Ovary (tissue), 9 donors: ENCODE results near the gene PLSCR1. TPM values are rescaled to one million over a fixed set of nuclear protein-coding genes. Genes with fewer than 3 reads are reported as not detected.

Source experiments
- DNase-seq, 5 donors: peaks; one replicate each; pipeline ENCODE4 v3.0.0-alpha.2; 2019 to 2020
- H3K27ac ChIP-seq, 2 donors: fragments of 200-600 bp; one replicate each; pipeline versions ENCODE4 v1.5.1 to v1.8.0; 2019 to 2022
- H3K27me3 ChIP-seq: fragments of 200-600 bp; one replicate; pipeline ENCODE4 v1.8.0; 2022
- H3K36me3 ChIP-seq: fragments of 200-600 bp; sonication (generic); one replicate; pipeline ENCODE4 v1.5.1; 2019
- H3K4me1 ChIP-seq: one replicate; pipeline ENCODE4 v1.8.1; 2013; ENCODE audit warnings: mild to moderate bottlenecking, moderate library complexity; ENCODE audit not compliant: insufficient read depth
- H3K4me3 ChIP-seq: fragments of 200-600 bp; sonication (generic); one replicate; pipeline ENCODE4 v1.5.1; 2017
- H3K9me3 ChIP-seq, 2 donors: fragments of 200-600 bp in 1 of 2; sonication (generic) in 1 of 2; one replicate each; pipeline versions ENCODE4 v1.5.1 to v1.8.1; 2013 to 2019; ENCODE audit warnings: mild to moderate bottlenecking in 1 of 2, moderate library complexity in 1 of 2
- CTCF ChIP-seq, 3 donors: fragments of 450-650 bp in 2 of 3; fragments of 200-600 bp in 1 of 3; IDR thresholded peaks; one replicate each; pipeline versions ENCODE4 v1.5.1 to v1.8.0; 2016 to 2022; ENCODE audit warnings: antibody characterized with exemption in 3 of 3, mild to moderate bottlenecking in 1 of 3
- EP300 ChIP-seq: sonication (generic); formaldehyde crosslinking; IDR thresholded peaks from one replicate; pipeline ENCODE4 v1.6.1; 2017; ENCODE audit warnings: antibody characterized with exemption
- POLR2A ChIP-seq: fragments of 450-650 bp; IDR thresholded peaks from one replicate; pipeline ENCODE4 v1.6.1; 2017; ENCODE audit warnings: antibody characterized with exemption, mild to moderate bottlenecking, moderate library complexity
- WGBS, 3 donors: extraction: QIAGEN DNeasy Blood & Tissue Kit in 1 of 3; methylation state at CpG; one replicate each; pipeline versions ENCODE4 v1.1.5 to v1.1.7; 2013 to 2017; 5-methylcytosine and 5-hydroxymethylcytosine counted together
- intact Hi-C, 4 donors: fragments of 100-400 bp; cut with DNase I; formaldehyde crosslinking; loops; one replicate each; pipeline versions ENCODE4 v1.11.0 to v1.15.1; 2022 to 2023
- polyA plus RNA-seq, 2 donors: library from polyadenylated mRNA; stranded (reverse); fragments of 200-250 nt in 1 of 2; fragments of 350-450 nt in 1 of 2; fragmentation: Illumina TruSeq in 1 of 2; extraction: RNeasy Lipid Tissue Mini Kit (QIAGEN cat#74804) in 1 of 2; gene quantifications; one replicate each; pipeline ENCODE4 v1.2.3, GENCODE V29; 2013 to 2014
- total RNA-seq, 7 donors: library from RNA; depleted of rRNA in 2 of 7; stranded (reverse); fragments of >200 nt in 2 of 7; fragmentation: NEBNext Ultra II Directional in 3 of 7; extraction: Animal tissue kit (Norgen Biotek cat#: 25700) in 3 of 7; gene quantifications; one replicate each; pipeline versions ENCODE4 v1.1.0 to v1.2.4, GENCODE V29; 2016 to 2023
- donor health status: DM: no; HTN: no; CAD: no; lungs with moderate emphysema.
- donor health status: DM: no; HTN: no; CAD: no.
- donor health status: Bipolar disorder and iron deficiency.
- donor health status: DM: yes; HTN: yes; CAD: no.
- donor health status: DM: no; HTN: no; CAD: no.
- donor health status: DM: yes; HTN: yes; CAD: no.

Gene PLSCR1
- total and polyA plus RNA-seq, 9 donors, result 56.6 to 156 (median 109) TPM

DNA sequence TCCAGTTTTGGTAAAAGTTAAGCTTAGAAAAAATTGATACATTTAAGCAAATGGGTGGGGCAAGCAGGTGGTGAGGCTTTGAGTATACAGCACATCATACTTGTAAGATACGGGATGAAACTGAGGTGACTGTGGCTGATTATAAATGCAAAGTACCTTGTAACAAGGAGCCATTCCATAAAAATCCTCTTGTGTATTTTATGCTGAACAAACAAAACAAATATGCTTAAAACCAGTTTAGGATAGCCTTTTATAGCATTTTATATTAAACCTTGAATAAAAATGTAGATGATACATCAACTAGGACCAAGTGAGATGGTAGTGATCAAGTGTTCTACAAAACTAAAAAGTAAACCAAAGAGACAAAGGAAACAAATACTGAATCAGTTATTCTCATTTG is 3.4 kb downstream of the PLSCR1 start:
- Histone ChIP-seq H3K9me3 (no peaks in the 10 kb centered on the region), H3K27me3 (no peaks in the 10 kb centered on the region), H3K4me3 (no peak overlapping the region), H3K4me1 (peaks cover 18% of the 10 kb centered on the region), H3K27ac (no peak overlapping the region), H3K36me3 (no peaks in the 10 kb centered on the region)
- TF ChIP-seq EP300, result no peak
- no peak for TF ChIP-seq CTCF (IDR thresholded peaks at IDR 0.05)
- TF ChIP-seq POLR2A, result no peak
- intact Hi-C loops, result loop anchor here in 1 of 4 donors (10.0 kb wide), 1 partner anchor 286 kb away; the partner anchor contains the start of gene PLSCR4
- no peak for DNase-seq
- WGBS, 3 donors, result 53 to 79% (median 62%) methylated on average over 1 of the region's 1 CpG

DNA sequence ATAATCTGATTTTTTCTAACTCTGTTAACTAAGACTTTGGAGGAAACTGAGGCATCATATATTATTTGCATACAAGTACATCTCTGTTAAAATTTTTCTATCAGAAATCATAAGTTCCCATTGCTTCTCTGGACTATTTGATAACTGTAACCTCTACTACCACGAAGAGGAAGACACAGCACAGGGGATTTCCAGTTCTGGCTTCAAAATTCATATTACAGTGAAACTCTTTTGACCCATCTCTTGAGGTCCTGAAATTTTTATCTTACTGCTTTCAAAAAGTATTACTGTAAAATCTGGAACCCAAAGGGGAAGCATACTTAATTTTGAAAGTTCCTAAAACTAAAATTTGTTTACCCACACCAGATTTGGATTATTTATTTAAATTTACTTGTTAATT is 4.2 kb downstream of the PLSCR1 start:
- Histone ChIP-seq H3K4me1 (peaks cover 15% of the 10 kb centered on the region), H3K27me3 (no peaks in the 10 kb centered on the region), H3K27ac (no peak overlapping the region), H3K9me3 (no peaks in the 10 kb centered on the region), H3K4me3 (no peak overlapping the region), H3K36me3 (no peaks in the 10 kb centered on the region)
- intact Hi-C loops, result loop anchor here in 1 of 4 donors (10.0 kb wide), 1 partner anchor 285 kb away; the partner anchor contains the start of gene PLSCR4
- no peak for DNase-seq
- TF ChIP-seq POLR2A (no peak), EP300 (no peak), CTCF (IDR thresholded peaks at IDR 0.05) (no peak)
- 0 to 10% (median 4%) methylated on average over 1 of the region's 1 CpG for WGBS, 3 donors

GRCh38 chr3:146539315-146539714 is 5.1 kb downstream of the PLSCR1 start:
- no peak for DNase-seq
- intact Hi-C loops, result no loop called here
- WGBS, 3 donors, result 29 to 35% (median 32%) methylated on average over 3 of the region's 3 CpGs
- Histone ChIP-seq H3K4me1 (peaks cover 14% of the 10 kb centered on the region), H3K27me3 (no peaks in the 10 kb centered on the region), H3K4me3 (no peak overlapping the region), H3K9me3 (no peaks in the 10 kb centered on the region), H3K27ac (no peak overlapping the region), H3K36me3 (no peaks in the 10 kb centered on the region)
- TF ChIP-seq CTCF (IDR thresholded peaks at IDR 0.05), result no peak
- no peak for TF ChIP-seq EP300
- no peak for TF ChIP-seq POLR2A

- intact Hi-C loops, result no loop called here
- H3K27me3 ChIP-seq, result no peaks in the 10 kb centered on the region
- H3K4me3 ChIP-seq, result no peak overlapping the region
- no peaks in the 10 kb centered on the region for H3K36me3 ChIP-seq
- no peak for DNase-seq
- TF ChIP-seq EP300 (no peak), POLR2A (no peak), CTCF (IDR thresholded peaks at IDR 0.05) (no peak)
- H3K9me3 ChIP-seq, result no peaks in the 10 kb centered on the region
- peaks cover 14% of the 10 kb centered on the region for H3K4me1 ChIP-seq
- no peak overlapping the region for H3K27ac ChIP-seq
- 73 to 87% (median 83%) methylated on average over 3 of the region's 3 CpGs for whole genome bisulfite sequencing, 3 donors
These were observed 6.8 kb downstream of the PLSCR1 start for GRCh38 chr3:146537603-146538002.
